ENCODE measurements around the gene SPSB2.

SPSB2 gene

GRCh38 chr12:6832125-6832524 lies 41.0 kb downstream of the SPSB2 start:
- DNase-seq (ENCODE audit: low spot score) = no peak

- DNase-seq (ENCODE audit: low spot score) = no peak
These were observed 41.6 kb downstream of the SPSB2 start for GRCh38 chr12:6831450-6831995.

- peak; percentile 50 for DNase-seq (ENCODE audit: low spot score)
These were observed 42.1 kb downstream of the SPSB2 start for GRCh38 chr12:6830999-6831398.

GRCh38 chr12:6830286-6830890 lies 42.7 kb downstream of the SPSB2 start:
- peak; percentile 53 for DNase-seq (ENCODE audit: low spot score)

- DNase-seq (ENCODE audit: low spot score) = no peak
These were observed 43.4 kb downstream of the SPSB2 start for GRCh38 chr12:6829536-6830220.

GRCh38 chr12:6828781-6829535 lies 44.1 kb downstream of the SPSB2 start:
- peak; percentile 83 for DNase-seq (ENCODE audit: low spot score)

- peak; percentile 76 for DNase-seq (ENCODE audit: low spot score)
These were observed 44.9 kb downstream of the SPSB2 start, which contains the start of gene P3H3 for GRCh38 chr12:6827982-6828780. Gene P3H3 (plus strand): TSS chr12:6828407. CDS start chr12:6828441, 34 bp downstream.

GRCh38 chr12:6827437-6827911 lies 45.6 kb downstream of the SPSB2 start:
- peak; percentile 84 for DNase-seq (ENCODE audit: low spot score)

- DNase-seq (ENCODE audit: low spot score) = peak; percentile 62
These were observed 46.2 kb downstream of the SPSB2 start for GRCh38 chr12:6826734-6827436.

- no peak for DNase-seq (ENCODE audit: low spot score)
These were observed 46.9 kb downstream of the SPSB2 start for GRCh38 chr12:6826125-6826733.

GRCh38 chr12:6825398-6826124 lies 47.5 kb downstream of the SPSB2 start:
- peak; percentile 93 for DNase-seq (ENCODE audit: low spot score)

GRCh38 chr12:6824901-6825381 lies 48.2 kb downstream of the SPSB2 start:
- DNase-seq (ENCODE audit: low spot score) = peak; percentile 55

GRCh38 chr12:6824085-6824775 lies 48.9 kb downstream of the SPSB2 start:
- peak; percentile 61 for DNase-seq (ENCODE audit: low spot score)

- peak; percentile 63 for DNase-seq (ENCODE audit: low spot score)
These were observed 49.7 kb downstream of the SPSB2 start for GRCh38 chr12:6823182-6824084.

- peak; percentile 60 for DNase-seq (ENCODE audit: low spot score)
These were observed 50.5 kb downstream of the SPSB2 start for GRCh38 chr12:6822426-6823135.

GRCh38 chr12:6821591-6822425 lies 51.3 kb downstream of the SPSB2 start, which contains the start of gene GPR162:
Gene GPR162 (plus strand): TSS chr12:6821821. CDS start chr12:6823899, 2,078 bp downstream.
- peak; percentile 89 for DNase-seq (ENCODE audit: low spot score)
